GM19193 (cell line): ENCODE results near the gene GRM3.

Experiments used
- POLR2A ChIP-seq: IDR thresholded peaks from 4 replicates; pipeline ENCODE4 v1.6.1; 2011; ENCODE audit not compliant: insufficient read depth, insufficient read length; ENCODE audit errors: extremely low read depth

Gene GRM3

DNA sequence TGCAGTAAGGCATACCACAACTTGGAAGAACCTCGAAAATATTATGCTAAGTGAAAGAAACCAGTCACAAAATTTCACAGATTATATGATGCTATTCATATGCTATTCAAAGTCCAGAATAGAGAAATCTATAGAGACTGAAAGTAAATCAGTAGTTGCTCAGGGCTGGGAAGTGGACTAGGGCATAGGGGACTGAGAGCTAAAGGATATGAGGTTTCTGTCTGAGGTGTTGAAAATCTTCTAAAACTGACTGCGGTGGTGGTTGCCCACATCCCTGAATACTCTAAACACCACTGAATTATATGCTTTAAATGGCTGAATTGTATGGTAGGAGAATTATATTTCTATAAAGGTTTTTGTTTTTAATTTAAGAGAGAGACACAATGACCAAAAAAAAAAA, 254.5 kb downstream of the GRM3 start:
- no peak for TF ChIP-seq POLR2A

DNA sequence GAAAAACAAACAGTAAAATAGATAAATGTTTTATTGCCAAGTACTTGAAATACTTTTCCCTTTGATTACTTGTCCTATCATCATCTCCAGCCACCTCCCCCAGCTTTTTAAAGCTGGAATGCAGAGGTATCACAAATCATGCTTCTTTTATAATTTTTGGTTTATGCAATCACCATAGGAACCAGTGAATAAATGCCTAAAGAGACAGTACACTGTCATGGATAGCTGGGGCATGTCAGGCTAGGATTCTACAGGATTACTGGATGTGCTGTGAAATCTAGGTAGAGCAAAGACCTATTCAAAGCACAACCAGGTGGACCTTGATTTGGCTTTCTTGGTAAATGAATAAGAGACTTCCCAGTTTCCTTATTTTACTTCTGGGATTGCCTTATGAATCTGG, 257.2 kb downstream of the GRM3 start:
- no peak for TF ChIP-seq POLR2A

DNA sequence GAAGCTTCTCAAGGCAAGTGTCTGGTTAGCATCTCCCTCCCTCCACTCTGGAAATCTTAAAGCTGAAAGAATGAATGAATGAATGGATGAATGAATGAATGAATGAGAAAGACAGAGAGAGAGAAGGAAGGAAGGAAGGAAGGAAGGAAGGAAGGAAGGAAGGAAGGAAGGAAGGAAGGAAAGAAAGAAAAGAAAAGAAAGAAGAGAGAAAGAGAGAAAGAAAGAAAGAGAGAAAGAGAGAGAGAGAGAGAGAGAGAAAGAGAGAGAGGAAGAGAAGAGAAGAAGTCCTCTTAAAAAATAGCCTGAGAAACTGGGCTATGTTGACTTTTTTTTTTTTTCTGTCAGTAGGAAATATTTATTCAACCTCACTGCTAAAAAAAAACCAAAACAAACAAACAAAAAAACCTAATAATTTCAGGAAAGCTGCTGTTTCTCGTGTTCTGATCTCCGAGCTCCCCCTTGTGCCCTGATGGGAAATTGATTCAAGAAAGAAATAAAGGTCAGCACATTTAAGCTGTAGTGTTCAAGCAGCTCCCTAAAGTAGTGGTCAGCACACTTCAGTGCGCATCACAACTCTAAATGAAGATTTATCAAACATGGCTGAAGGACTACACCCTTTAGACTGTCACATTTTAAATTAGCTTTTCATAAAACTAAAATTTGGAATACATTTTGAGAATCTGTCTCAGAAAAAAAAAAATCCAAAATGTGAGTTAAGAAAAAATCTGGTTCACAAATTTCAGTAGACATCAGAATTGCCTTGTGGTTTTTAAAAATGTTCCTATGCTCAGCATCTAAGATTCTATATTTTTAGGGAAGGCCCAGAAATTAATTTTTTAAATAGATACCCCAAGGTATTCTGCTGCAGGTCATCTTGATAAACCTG, 261.5 kb downstream of the GRM3 start:
- no peak for TF ChIP-seq POLR2A

DNA sequence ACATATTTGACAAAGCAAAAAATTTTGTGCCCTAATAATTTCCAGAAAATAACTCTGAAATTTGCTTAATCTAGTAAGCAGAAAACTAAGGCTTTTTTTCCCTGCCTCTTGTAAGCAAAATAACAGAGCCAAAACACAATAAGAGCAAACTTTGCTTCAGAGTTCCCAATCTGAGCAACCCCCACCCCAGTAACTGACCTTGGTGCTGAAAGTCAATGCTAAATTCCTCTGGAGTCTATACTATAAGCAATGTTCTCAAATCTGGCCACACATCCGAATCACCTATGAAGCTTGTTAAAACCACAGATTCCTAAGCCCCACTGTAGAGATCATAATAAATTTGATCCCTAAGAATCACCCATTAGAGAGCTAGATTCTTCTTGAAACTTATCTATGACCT, 265.2 kb downstream of the GRM3 start:
- TF ChIP-seq POLR2A = no peak

DNA sequence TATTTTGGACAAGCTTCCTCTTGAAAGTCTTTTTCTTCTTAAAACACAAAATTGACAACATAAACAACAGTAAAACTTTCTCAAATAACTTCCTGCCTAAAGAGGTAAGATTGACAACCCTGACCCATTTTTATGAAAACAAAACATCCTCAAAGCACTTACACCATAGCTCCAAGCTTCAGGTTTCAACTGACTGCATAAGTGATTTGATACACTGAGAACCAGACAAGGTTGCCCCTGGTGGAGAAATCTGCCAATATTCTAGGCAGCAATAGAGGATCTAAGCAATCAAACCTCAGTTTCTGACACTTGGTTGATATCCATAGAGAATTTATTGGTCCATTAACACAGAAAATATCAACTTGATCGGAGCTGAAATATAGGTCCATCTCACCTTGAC, 267.9 kb downstream of the GRM3 start:
- no peak for TF ChIP-seq POLR2A

DNA sequence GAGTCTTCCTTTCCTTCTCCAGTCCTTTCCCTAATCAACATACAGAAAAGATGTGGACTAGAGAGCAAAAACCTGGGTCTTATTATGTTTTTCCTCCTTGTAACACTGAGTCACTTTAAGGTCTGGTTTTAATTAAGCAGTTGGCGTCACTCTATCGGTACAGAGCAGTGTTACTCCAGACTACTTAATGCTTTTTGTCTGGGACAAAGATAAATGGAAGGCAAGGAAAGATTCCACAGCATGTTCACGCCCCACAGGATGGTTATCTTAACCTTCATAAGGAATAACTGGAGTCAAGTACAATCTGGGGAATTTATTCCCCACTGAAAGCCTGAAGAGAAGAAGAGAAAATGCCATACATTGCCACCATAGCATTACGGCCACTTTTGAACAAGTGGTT, 270.0 kb downstream of the GRM3 start:
- TF ChIP-seq POLR2A = no peak
